HG03442 (cell line): ENCODE results near the gene CARNS1.

ENCODE experiments used
- ATAC-seq: cut with Tn5 transposase; IDR thresholded peaks from one replicate; pipeline ENCODE4 v1.9.1; 2021; ENCODE audit warnings: mild to moderate bottlenecking, moderate library complexity; ENCODE audit not compliant: unreplicated experiment

Gene CARNS1

GRCh38 chr11:67440229-67441097, 25.0 kb downstream of the CARNS1 start:
- ATAC-seq: no peak

GRCh38 chr11:67441098-67441563, 25.7 kb downstream of the CARNS1 start:
- ATAC-seq: no peak

GRCh38 chr11:67441731-67442351, 26.4 kb downstream of the CARNS1 start:
- ATAC-seq: no peak

- no peak for ATAC-seq
Observed at GRCh38 chr11:67442504-67443404, 27.3 kb downstream of the CARNS1 start.

GRCh38 chr11:67445515-67445914, 30.0 kb downstream of the CARNS1 start:
- ATAC-seq: no peak

- no peak for ATAC-seq
Observed at GRCh38 chr11:67448220-67448609, 32.7 kb downstream of the CARNS1 start.

- ATAC-seq: no peak
Observed at GRCh38 chr11:67449116-67449844, 33.8 kb downstream of the CARNS1 start.

GRCh38 chr11:67450796-67451657, 35.5 kb downstream of the CARNS1 start:
- ATAC-seq: no peak

- no peak for ATAC-seq
Observed at GRCh38 chr11:67451658-67451976, 36.1 kb downstream of the CARNS1 start.

- ATAC-seq: no peak
Observed at GRCh38 chr11:67452141-67452952, 36.9 kb downstream of the CARNS1 start, which contains the start of gene GPR152. Gene GPR152 (minus strand): TSS chr11:67452729. CDS start chr11:67452724, 5 bp downstream.

- no peak for ATAC-seq
Observed at GRCh38 chr11:67453816-67454732, 38.6 kb downstream of the CARNS1 start.

GRCh38 chr11:67455054-67455453, 39.6 kb downstream of the CARNS1 start, which contains the start of gene CABP4:
Gene CABP4 (plus strand): TSS chr11:67455354. CDS start chr11:67455424, 70 bp downstream.
- no peak for ATAC-seq

GRCh38 chr11:67456068-67456705, 40.7 kb downstream of the CARNS1 start:
- ATAC-seq: no peak

- no peak for ATAC-seq
Observed at GRCh38 chr11:67457453-67457852, 42.0 kb downstream of the CARNS1 start.

GRCh38 chr11:67458266-67458665, 42.8 kb downstream of the CARNS1 start:
- no peak for ATAC-seq

- ATAC-seq: no peak
Observed at GRCh38 chr11:67463186-67463585, 47.7 kb downstream of the CARNS1 start.
